Heart right ventricle (tissue), 16 donors: ENCODE data around the gene CCR6. TPM values are rescaled to one million over a fixed set of nuclear protein-coding genes. Genes with fewer than 3 reads are reported as not detected.

Experiments used
- ATAC-seq, 8 donors: fragments of 200-7000 bp; cut with Tn5 transposase; one replicate each; pipeline ENCODE4 v1.9.1; 2020; ENCODE audit warnings: mild to moderate bottlenecking in 8 of 8, moderate library complexity in 8 of 8, moderate number of reproducible peaks in 1 of 8
- DNase-seq, 2 donors: peaks; one replicate each; pipeline ENCODE4 v3.0.0-alpha.2; 2020
- H3K27ac ChIP-seq, 10 donors: fragments of 200-600 bp; sonication (generic) in 2 of 10; one replicate each; pipeline versions ENCODE4 v1.5.0 to v1.8.0; 2020 to 2022; ENCODE audit warnings: mild to moderate bottlenecking in 3 of 10
- H3K27me3 ChIP-seq, 7 donors: fragments of 200-600 bp; one replicate each; pipeline ENCODE4 v1.8.0; 2021 to 2022; ENCODE audit warnings: mild to moderate bottlenecking in 2 of 7
- H3K36me3 ChIP-seq, 9 donors: fragments of 200-600 bp; sonication (generic) in 1 of 9; one replicate each; pipeline versions ENCODE4 v1.5.0 to v1.8.0; 2020 to 2022; ENCODE audit warnings: mild to moderate bottlenecking in 2 of 9
- H3K4me1 ChIP-seq, 9 donors: fragments of 200-600 bp; sonication (generic) in 1 of 9; one replicate each; pipeline versions ENCODE4 v1.5.0 to v1.8.0; 2020 to 2022; ENCODE audit warnings: mild to moderate bottlenecking in 4 of 9
- H3K4me3 ChIP-seq, 10 donors: fragments of 200-600 bp; sonication (generic) in 2 of 10; one replicate each; pipeline versions ENCODE4 v1.5.0 to v1.8.0; 2020 to 2022; ENCODE audit warnings: mild to moderate bottlenecking in 7 of 10, moderate library complexity in 2 of 10
- H3K9me3 ChIP-seq, 11 donors: fragments of 200-600 bp in 10 of 11; sonication (generic) in 2 of 11; one replicate each; pipeline versions ENCODE4 v1.5.0 to v1.8.0; 2013 to 2022; ENCODE audit warnings: mild to moderate bottlenecking in 2 of 11, control low read depth in 1 of 11, moderate library complexity in 1 of 11
- WGBS, 2 donors: extraction: QIAGEN DNeasy Blood & Tissue Kit; methylation state at CpG; one replicate each; pipeline ENCODE4 v1.1.7; 2013; ENCODE audit warnings: inconsistent platforms in 1 of 2; 5-methylcytosine and 5-hydroxymethylcytosine counted together
- intact Hi-C, 10 donors: fragments of 100-400 bp; cut with DNase I; formaldehyde crosslinking; loops; one replicate each; pipeline versions ENCODE4 v1.11.1 to v1.14.2; 2022
- polyA plus RNA-seq, 2 donors: library from polyadenylated mRNA; stranded (reverse); fragments of 200-250 nt; gene quantifications; one replicate each; pipeline ENCODE4 v1.2.3, GENCODE V29; 2013
- total RNA-seq, 10 donors: library from RNA; stranded (reverse); fragmentation: NEBNext Ultra II Directional in 3 of 10; extraction: Animal tissue kit (Norgen Biotek cat#: 25700) in 3 of 10; gene quantifications; one replicate each; pipeline versions ENCODE4 v1.2.1 to v1.2.4, GENCODE V29; 2021 to 2023
- TF ChIP-seq, protein P1 (sequence below), 9 donors: fragments of 200-600 bp; sonication (generic) in 2 of 9; IDR thresholded peaks; one replicate each; pipeline versions ENCODE4 v1.5.0 to v1.8.0; 2021 to 2022; ENCODE audit warnings: antibody characterized with exemption in 9 of 9, mild to moderate bottlenecking in 5 of 9, moderate library complexity in 1 of 9
- donor health status: Arrhythmogenic right ventricular cardiomyopathy.
- donor health status: ischemic (EF 13 %, LVEDD 7.1; RV severe dilation, severe dysfunction).
- donor health status: healthy with polysubstance abuse.
- donor health status: DM: no; HTN: yes; CAD: no.
- donor health status: DM: no; HTN: no; CAD: no.
- donor health status: ischemic (EF 25% LVEDD 6.9; RV normal size, moderate dysfunction).
- donor health status: ischemic (EF 25% LVEDD 5.7; RV mildly dilated, moderate dysfunction).
- donor health status: healthy.
- donor health status: DM: yes; HTN: yes; CAD: no.
- donor health status: Ischemic cardiomyopathy.
- donor health status: ischemic (EF 35%, LVEDD 5.7; RV mildly dilated, moderate dysfunction).
- donor health status: nonischemic (EF 11% LVEDD 7.7; RV severe dilation, severe dysfunction).
- donor health status: DM: yes; HTN: yes; CAD: no.
- donor health status: PGD.
- donor health status: ischemic (EF 29% LVEDD 5.4; RV normal size, mild dysfunction).
- donor health status: nonischemic (EF 23%, LVEDD 6.1; RV moderate dilation, normal function).

CCR6 gene
- total and polyA plus RNA-seq, 12 donors = 0.13 to 0.37 (median 0.16) TPM; not detected in 9

DNA sequence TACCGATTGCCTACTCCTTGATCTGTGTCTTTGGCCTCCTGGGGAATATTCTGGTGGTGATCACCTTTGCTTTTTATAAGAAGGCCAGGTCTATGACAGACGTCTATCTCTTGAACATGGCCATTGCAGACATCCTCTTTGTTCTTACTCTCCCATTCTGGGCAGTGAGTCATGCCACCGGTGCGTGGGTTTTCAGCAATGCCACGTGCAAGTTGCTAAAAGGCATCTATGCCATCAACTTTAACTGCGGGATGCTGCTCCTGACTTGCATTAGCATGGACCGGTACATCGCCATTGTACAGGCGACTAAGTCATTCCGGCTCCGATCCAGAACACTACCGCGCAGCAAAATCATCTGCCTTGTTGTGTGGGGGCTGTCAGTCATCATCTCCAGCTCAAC, 13.5 kb downstream of the CCR6 start:
- no peaks in the 10 kb centered on the region for H3K9me3 ChIP-seq
- H3K27me3 ChIP-seq = peaks cover 0 to 44% (median 22%) of the 10 kb centered on the region in 7 donors
- DNase-seq (no peak), ATAC-seq (no peak)
- H3K4me3 ChIP-seq = no peak overlapping the region
- TF ChIP-seq, protein P1, sequence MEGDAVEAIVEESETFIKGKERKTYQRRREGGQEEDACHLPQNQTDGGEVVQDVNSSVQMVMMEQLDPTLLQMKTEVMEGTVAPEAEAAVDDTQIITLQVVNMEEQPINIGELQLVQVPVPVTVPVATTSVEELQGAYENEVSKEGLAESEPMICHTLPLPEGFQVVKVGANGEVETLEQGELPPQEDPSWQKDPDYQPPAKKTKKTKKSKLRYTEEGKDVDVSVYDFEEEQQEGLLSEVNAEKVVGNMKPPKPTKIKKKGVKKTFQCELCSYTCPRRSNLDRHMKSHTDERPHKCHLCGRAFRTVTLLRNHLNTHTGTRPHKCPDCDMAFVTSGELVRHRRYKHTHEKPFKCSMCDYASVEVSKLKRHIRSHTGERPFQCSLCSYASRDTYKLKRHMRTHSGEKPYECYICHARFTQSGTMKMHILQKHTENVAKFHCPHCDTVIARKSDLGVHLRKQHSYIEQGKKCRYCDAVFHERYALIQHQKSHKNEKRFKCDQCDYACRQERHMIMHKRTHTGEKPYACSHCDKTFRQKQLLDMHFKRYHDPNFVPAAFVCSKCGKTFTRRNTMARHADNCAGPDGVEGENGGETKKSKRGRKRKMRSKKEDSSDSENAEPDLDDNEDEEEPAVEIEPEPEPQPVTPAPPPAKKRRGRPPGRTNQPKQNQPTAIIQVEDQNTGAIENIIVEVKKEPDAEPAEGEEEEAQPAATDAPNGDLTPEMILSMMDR (IDR thresholded peaks at IDR 0.05) = no peak
- intact Hi-C loops = no loop called here
- H3K36me3 ChIP-seq = no peaks in the 10 kb centered on the region
- WGBS, 2 donors = 83% methylated on average over 13 of the region's 13 CpGs
- H3K27ac ChIP-seq = no peak overlapping the region
- H3K4me1 ChIP-seq = no peaks in the 10 kb centered on the region

DNA sequence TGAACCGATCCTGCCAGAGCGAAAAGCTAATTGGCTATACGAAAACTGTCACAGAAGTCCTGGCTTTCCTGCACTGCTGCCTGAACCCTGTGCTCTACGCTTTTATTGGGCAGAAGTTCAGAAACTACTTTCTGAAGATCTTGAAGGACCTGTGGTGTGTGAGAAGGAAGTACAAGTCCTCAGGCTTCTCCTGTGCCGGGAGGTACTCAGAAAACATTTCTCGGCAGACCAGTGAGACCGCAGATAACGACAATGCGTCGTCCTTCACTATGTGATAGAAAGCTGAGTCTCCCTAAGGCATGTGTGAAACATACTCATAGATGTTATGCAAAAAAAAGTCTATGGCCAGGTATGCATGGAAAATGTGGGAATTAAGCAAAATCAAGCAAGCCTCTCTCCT, 14.2 kb downstream of the CCR6 start:
- no peaks in the 10 kb centered on the region for H3K9me3 ChIP-seq
- intact Hi-C loops = no loop called here
- DNase-seq (no peak), ATAC-seq (no peak)
- H3K27me3 ChIP-seq = peaks cover 0 to 44% (median 28%) of the 10 kb centered on the region in 7 donors
- H3K4me3 ChIP-seq = no peak overlapping the region
- 84 to 89% methylated on average over 10 of the region's 10 CpGs for WGBS, 2 donors
- no peak overlapping the region for H3K27ac ChIP-seq
- peaks cover 0 to 2% (median 0%) of the 10 kb centered on the region in 9 donors for H3K4me1 ChIP-seq
- TF ChIP-seq, protein P1 (IDR thresholded peaks at IDR 0.05) = no peak
- H3K36me3 ChIP-seq = no peaks in the 10 kb centered on the region

DNA sequence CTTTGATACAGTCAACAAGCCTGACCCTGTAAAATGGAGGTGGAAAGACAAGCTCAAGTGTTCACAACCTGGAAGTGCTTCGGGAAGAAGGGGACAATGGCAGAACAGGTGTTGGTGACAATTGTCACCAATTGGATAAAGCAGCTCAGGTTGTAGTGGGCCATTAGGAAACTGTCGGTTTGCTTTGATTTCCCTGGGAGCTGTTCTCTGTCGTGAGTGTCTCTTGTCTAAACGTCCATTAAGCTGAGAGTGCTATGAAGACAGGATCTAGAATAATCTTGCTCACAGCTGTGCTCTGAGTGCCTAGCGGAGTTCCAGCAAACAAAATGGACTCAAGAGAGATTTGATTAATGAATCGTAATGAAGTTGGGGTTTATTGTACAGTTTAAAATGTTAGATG, 15.0 kb downstream of the CCR6 start:
- no peak overlapping the region for H3K27ac ChIP-seq
- ATAC-seq (no peak), DNase-seq (no peak)
- H3K9me3 ChIP-seq = no peaks in the 10 kb centered on the region
- WGBS, 2 donors = 45 to 55% methylated on average over 6 of the region's 6 CpGs
- H3K36me3 ChIP-seq = no peaks in the 10 kb centered on the region
- H3K4me3 ChIP-seq = no peak overlapping the region
- peaks cover 0 to 5% (median 0%) of the 10 kb centered on the region in 9 donors for H3K4me1 ChIP-seq
- H3K27me3 ChIP-seq = peaks cover 0 to 44% (median 30%) of the 10 kb centered on the region in 7 donors
- TF ChIP-seq, protein P1 (IDR thresholded peaks at IDR 0.05) = no peak
- intact Hi-C loops = no loop called here

DNA sequence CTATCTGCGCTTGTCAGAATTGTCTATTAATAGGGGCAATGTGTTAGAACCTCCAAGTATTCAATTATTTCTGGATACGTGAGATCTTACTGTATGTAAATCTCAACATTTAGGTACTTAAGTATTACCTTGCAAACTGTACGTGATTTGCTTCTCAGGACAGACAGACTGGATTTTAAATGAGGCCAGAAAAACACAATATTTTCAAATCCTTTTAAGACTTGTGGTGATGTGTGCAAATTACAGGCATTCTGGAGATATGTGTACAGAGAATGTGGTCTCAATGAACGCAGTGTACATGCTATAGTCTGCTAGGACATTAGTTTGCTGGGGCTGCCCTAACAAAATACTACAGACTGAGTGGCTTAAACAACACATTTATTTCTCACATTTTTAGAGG, 16.9 kb downstream of the CCR6 start:
- Histone ChIP-seq H3K4me1 (peaks cover 0 to 5% (median 0%) of the 10 kb centered on the region in 9 donors), H3K27ac (no peak overlapping the region), H3K36me3 (no peaks in the 10 kb centered on the region), H3K4me3 (no peak overlapping the region), H3K9me3 (no peaks in the 10 kb centered on the region), H3K27me3 (peaks cover 0 to 56% (median 35%) of the 10 kb centered on the region in 7 donors)
- ATAC-seq (no peak), DNase-seq (no peak)
- intact Hi-C loops = loop anchor here (5.0 to 10.0 kb wide), 6 partner anchors 142 to 365 kb away; partner anchors contain the start of gene CEP43 (in 7 of the 10)
- TF ChIP-seq, protein P1 (IDR thresholded peaks at IDR 0.05) = no peak
- WGBS, 2 donors = 91 to 93% methylated on average over 4 of the region's 4 CpGs
